GM21526 (cell line): ENCODE measurements around the gene VGF.

Source experiments
- ATAC-seq: cut with Tn5 transposase; IDR thresholded peaks from one replicate; pipeline ENCODE4 v1.9.1; 2021; ENCODE audit warnings: moderate library complexity; ENCODE audit not compliant: unreplicated experiment, low FRiP score

Gene VGF

DNA sequence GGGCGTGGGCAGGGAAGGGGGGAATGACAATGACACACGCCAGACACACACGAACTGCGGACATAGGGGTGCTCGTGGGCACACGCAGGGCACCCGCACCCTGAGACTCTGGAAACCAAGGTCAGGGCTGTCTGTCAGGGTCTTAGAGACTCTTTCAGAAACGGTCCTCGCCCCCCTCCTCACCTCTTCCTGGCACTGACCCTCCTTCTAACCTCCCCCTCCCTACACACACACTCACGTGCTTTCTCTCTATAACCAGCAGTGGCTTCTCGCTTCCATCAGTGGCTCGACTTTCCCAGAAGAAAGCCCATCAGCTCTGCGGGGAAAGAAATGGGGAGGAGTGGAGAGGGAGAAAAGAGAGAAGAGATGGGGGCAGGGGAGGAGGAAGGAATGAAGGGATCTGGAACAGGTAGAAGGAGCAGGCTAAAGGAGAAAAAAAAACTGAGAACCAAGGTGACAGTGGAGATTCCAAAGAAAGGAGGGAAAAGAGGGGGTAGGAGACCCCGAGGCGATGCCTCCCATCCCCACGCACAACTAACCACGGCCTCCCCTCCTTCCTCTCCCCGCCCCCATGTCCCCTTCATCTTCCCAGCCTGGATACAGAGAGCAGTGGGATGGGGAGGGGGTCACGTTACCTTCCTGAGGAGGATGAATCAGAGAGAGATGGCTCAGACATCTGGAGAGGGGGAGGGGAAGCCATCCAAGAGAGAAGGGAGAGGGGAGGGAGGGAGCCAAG, 1.7 kb upstream of the VGF start:
- ATAC-seq = no peak

DNA sequence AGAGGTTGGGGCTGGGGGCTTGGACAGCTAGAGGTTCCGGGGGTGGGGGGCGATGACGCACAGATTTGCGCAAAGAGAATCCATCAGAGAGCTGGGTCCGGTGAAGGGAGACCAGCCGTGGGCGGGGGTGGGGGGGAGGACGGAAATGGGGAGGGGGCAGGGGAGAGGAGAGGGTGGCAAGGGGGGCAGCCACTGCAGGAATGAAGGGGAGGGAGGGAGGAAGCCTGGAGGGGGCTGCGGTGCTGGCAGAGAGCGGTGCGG, 1.2 kb upstream of the VGF start:
- ATAC-seq = no peak

DNA sequence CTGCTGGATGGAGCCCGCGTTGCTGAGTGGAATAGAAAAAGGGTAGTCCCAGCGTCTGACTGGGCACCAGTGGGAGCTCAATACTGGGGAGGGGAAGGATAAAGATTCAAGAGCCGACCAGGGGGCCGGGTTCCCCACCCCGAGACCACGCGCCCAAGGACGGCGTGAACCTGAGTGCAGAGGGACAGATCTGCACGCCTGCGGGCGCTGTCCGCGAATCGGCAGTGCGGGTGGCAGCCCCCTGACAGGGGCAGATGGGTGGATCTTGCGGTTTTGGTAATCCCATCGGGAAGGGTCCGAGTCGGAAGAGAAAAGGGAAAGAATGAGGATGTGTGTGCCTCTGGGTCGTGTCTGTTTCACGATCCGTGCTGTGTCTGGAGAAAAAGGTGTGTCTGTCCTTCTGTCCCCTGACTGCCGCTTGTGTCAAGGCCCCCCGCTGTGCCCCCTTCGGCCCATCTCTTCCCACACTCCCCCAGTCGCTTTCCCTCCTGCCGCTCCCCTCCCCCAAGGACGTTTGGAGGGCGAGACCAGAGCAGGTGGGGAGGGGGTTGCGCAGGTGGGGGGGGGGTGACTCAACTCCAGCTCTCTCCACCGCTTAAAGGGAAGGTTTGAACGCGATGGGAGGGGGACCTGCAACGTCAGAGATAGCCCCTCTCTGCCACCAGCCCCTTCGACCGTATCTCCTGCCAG, 734 bp upstream of the VGF start:
- no peak for ATAC-seq

DNA sequence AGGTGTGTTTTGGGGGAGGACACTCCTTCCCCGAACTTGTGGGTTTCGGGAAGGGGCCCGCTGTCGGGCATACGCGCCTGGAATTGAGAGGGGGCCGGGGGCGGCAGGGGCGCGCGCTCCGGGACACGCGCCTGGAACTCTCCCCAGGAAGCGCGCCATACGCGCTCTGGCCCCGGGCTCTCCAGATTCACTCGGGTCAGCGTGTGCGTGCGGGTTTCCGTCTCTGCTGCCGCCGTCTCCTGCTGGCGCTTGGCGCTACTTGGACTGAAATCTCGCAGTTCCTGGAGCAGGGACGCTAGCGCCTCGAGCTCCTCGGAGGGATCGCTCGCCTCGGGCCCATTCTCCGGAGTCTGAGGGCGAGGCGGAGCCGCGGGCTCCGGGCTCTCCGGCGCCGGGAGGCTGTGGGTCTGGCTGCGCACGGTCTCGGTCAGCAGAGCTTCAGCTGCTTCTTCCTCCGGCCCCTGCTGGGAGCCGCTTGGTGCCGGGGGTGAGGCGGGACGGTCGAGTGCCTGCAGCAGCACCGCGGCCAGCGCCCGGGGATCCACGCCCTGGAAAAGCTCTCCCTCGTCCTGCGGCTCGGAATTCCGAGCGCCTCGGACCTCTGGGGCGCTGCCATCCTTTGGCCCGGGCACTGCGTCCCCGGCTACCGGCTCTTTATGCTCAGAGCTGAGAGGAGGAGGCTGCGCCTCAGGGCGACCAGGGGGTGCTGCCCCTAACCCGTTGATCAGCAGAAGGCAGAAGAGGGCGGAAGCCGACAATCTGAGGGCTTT, 1.1 kb downstream of the VGF start:
- ATAC-seq = no peak

DNA sequence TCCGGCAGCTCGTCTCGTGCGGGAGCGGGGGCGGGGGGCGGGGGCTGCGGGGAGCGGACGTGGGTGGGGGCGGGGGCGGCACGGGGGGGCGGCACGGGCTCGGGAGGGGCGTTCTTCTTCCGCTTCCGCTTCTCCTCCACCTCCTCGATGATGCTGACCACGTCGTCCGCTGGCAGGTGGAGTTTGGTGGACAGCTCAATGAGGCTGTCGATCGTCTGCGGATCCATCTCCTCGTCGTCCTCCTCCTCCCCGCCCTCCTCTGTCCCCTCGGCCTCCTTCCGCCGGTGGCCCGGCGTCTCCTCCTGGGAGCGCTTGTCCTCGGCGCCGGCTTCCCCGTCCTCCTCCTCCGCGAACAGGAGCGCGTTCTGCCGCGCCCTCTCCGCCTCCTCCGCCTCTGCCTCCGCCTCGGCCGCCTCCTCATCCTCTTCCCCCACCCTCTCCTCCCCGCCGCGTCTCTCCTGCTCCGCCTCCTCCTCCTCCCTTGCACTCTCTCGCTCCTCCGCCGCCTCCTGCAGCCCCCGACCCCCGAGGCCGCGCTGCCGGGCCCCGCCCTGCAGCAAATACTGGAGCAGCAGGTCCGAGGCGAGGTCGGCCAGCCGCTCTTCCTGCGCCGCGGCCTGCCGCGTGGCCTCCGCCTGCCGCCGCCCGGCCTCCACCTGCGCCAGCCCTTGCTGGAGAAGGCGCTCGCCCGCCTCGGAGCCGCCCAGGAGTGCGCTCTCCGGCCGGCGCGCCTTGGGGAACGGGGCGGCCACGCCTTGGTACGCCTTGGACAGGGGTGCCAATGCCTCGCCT, 1.9 kb downstream of the VGF start:
- no peak for ATAC-seq

DNA sequence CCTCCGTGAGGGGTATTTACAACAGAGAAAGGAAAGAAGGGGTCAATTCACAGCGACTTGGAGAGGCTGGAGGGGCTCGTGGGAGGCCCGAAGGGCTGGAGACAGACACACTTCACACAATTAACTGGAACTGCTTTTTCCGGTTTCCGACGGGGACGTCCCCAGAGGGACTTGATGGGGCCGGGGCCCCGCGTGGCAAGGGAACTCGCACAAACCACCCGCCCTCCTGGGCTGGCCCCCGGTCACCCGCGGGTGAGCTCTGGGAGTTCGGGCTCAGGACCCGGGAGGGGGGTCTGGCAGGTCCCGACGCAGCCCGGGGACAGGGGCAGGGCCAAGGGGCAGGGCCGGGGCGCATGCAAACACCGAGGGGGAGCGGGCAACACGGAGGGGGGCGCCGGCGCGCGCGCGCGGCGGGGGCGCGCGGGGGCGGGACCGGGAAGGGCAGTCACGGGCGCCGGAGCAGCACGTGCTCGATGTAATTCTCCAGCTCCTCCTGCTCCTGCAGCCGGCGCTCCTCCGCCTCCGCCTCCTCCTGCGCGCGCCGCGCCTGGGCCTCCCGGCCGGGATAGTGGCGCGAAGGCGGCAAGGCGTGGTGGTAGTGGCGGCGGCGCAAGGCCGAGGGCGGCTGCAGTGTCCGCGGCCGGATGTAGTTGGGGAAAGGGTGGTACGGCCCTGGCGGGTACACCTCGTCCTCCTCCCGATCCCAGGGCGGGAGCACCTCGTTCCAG, 2.7 kb downstream of the VGF start:
- ATAC-seq = no peak

DNA sequence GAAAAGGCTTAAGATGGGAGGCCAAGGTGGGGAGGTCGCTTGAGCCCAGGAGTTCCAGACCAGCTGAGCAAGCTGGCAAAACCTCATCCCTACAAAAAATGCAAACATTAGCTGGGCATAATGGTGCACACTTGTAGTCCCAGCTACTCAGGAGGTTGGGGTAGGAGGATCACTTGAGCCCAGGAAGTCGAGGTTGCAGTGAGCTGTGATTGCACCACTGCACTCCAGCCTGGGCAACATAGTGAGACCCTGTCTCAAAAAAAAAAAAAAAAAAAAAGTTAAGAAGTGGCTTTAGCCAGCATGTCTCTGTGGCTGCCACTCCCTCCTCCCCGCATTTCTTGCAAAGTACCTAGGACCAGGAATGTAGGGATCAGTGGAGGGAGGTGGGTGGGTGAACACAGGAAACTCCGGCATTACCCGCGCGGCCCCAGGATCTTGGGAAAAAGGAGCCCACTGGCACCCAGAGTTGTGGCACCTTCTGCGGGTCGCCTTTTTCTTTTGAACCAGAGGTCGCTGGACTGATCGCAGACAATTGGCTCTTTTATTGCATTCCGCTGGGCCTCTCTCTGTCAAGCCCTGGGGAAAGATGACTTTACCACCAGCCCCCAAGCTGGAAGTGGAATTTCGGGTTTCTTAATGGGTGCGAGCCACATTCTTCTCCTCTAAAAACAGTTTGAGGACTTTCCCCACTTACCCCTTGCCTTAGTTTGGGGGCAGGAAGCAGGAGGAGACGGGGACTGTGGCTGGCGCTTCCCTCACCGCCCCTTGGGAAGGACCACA, 3.5 kb downstream of the VGF start:
- ATAC-seq = no peak

DNA sequence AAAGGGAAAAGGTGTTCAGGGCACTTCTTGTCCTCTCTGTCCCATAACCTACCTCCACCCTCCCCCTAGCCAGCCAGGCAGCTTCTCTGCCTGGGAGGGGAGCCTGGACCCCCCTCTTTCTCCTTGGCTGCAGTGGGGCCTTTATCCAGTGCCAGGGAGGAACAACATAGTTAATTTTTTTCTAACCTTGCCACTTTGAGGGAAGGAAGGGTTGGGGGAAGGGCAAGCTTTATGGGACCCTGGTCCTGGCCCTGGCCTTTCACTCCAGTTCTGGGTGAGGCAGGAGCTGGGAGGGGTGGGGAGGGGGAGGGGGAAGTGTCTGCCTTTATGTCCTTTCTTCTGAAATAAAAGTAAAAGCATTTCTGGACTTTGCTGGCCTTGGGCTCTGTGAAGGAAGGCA, 4.5 kb downstream of the VGF start:
- no peak for ATAC-seq

DNA sequence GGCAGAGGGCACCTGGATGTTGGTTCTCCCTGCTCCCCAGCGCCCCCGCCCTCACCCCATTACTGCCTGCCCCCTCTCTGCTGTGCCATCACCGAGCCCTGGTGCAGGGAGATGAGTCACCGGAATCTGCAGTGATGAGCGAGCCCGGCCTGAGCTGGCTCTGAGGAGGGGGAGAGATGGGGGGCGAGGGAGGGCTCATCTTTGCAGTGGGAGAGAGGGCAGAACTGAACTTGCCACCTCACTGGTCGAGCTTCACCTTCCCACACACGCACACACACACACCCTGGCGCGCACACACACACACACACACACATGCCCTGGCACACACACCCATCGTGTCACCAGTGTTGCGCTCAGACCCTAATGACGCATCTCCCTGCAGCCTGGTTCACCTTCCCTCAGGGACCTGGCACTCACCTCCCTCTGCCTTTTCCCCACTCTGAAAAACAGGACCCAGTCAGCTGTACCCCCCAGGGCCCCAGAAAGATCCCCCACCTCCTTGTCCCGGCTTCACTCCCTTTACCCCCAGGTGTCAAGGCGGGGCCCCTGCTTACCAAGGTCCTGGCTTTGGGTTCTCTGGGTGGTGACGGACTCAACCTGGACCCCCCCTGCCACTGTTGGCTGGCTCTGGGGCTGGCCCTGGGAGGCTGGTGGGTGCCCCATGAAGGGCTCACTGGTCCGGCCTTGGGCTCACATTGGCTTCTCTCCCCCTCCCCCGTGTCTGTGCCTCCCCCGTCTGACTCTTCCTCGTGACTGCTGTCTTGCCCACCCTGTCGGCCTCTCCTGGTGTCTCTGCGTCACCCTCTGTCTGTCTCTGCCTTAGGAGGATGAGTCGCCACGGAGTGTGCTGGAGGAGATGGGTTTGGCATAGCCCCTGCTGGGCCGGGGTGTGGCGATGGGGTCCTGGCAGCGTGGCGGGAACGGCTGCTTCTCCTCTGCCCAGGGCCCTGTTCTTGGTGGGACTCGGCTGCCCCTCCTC, 5.4 kb downstream of the VGF start:
- ATAC-seq = no peak

DNA sequence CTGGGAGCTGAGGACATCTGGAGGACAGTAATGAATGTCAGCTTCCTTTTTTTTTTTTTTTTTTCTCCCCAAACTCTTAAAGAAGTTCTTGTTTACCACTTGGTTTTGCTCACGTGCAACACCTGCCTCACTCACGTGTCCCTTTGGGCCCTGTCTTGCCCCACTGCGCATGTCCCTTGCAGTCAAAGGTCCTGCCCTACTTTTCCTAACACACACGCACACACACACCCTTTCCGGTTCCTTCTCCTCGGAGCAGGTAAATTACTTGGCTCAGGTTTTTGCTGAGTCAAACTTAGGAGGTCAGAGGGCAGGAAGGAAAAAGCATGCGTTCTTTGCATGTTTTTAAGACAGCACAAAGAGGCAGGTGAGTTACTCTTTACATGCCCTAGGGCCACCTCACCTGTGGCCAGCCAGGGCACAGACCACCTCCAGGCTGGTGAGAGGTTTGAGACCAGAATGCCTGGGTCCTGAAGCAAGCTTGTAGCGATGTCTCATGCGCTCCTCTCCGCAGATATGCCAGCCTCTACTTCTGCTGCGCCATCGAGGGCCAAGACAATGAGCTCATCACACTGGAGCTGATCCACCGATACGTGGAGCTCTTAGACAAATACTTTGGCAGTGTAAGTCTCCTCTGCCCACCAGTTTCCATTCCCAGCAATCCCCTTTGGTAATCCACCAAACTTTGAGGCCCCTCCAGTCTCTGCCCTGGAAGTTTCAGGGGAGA, 8.3 kb downstream of the VGF start:
- no peak for ATAC-seq

DNA sequence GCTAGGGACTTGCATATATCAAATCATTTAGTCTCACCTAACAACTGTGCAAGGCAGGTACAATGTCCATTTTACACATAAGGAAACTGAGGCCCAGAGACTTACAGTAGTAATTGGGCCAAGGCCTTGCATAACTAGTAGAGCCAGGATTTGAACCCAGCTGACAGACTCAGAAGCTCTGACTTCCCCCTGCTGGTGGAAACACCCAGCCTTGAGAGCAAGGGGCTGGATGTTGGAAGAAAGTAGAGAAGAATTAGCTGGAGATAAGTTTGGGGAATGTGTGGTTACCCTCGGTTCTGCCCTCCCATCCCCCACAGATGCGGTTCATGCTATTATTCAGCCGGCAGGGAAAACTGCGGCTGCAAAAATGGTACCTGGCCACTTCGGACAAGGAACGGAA, 9.1 kb downstream of the VGF start:
- ATAC-seq = no peak

DNA sequence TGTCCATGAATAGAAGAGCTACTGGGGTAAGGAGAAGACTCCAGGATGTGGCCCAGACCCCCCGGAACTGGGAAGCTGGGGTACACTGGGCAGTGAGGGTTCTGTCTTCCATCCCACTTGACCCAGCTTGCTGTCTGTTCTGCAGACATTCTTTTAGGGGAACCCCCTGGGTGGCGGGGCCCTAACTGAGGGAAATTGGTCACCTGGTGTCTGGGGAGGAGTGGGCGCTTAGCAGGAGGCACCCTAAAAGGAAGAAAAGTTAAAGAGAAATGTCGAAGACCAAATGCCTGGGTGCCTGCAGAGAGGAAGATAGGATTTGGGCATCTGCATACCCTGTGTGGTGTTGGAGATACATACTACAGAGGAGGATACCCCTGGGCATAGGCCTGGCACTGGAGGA, 10.1 kb downstream of the VGF start:
- ATAC-seq = no peak

DNA sequence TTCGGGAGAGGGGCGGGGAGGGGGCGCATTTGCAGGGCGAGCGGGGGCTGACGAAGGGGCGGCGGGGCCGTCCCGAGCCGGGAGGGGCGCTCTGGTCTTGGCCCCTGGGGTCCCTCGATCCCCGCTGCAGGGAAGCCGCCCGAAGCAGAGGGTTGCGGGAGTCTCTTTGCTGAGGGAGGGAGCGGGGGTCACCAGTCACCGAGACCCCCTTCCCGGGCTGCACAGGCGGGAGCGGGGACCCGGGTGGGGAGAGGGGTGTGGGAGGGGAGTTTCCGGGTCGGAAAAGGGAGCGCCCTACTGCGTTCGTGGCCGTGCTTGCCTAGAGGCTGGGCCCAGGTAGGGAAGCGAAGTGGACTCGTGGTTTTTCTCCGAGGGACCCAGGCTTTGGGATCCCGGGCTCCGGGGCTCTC, 10.7 kb downstream of the VGF start:
- ATAC-seq = no peak

DNA sequence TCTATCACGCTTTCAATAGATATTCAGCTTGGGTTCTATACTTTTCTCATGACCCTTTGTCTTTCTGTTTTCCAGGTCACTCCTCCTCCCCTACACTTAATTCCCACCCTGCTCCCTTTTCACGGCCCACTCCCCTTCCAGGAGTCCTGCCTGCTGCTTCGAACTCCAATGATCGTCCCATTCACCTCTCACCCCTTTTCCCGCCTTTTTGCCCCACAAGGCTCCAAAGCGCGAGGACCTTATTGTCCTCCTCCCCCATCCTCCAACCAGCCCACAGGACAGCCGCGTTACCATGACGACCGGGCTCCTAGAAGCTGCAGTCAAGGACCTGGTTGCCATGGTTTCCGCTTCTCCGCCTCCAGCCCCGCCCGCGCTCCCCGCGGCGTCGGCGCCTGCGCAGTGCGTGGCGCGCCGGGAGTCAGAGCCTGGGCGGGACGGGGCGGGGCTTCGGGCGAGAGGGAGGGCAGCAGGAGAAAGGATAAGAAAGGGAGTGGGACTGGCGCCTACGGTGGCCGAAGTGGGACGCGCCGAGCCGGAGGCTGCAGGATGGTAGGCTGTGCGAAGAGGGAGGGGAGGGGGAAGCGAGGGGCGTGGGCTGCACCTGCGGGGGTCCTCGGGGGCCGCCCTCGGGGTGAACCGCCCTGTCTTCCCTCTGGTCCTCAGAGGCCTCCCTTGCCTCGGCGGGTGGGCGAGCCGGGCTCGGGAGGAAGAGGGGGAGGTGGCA, 11.2 kb downstream of the VGF start, which contains the start of gene AP1S1:
TSS of gene AP1S1 (plus strand) at position 508 of the 724 bp plus-strand sequence. CDS start at position 547, 39 bp downstream.
- no peak for ATAC-seq

DNA sequence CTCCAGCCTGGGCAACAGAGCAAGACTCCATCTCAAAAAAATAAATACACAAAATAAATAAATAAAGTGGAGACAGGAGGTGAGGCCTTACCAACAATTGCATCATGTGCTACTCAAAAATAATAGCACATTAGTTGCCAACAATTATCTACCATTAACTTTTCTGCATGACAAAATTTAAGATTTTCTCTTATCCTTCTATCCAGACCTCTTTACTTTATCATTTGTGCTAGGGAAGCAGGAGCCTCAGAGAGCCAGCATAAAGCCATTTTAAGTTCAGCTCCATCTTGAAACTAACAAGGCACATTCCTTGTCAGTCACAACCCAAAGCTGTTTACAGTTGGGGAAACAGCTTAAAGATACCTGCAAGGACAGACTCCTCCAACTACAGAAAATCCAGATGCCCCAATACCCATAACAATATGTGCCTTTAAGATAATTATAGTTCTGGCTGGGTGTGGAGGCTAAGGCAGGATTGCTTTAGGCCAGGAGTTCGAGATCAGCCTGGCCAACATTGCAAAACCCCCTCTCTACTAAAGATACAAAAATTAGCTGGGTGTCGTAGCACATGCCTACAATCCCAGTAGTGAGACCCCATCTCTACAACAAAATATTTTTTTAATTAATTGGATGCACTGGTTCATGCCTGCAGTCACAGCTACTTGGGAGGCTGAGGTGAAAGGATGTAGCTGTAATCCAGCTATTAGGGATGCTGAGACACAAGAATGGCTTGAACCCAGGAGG, 13.3 kb downstream of the VGF start:
- ATAC-seq = no peak

DNA sequence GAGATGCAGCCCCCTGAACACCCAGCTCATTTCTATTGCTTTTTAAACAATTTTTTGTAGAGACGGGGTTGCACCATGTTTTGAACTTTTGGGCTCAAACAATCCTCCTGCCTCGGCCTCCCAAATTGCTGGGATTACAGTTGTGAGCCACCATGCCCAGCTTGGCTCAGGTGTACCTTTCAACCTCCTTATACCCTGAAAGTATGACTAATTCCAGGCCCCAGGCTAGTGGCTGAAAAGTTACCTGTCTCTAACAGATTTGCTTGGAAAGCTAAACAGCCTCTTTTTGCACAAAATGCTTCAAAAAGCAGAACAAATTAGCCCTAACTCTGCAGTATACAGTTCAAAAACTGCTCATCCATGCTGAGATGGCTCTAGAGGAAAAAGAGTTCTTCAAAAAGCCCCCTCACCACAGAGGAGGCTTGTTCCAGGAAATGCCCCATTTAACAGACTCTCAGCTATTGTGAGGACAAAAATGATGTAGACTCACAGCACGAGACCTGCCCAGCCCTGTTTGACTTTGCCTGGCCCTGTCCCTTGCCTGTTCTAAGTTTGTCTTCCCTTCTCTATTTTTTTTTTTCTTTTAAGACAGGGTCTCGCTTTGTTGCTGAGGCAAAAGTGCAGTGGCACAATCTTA, 24.5 kb downstream of the VGF start:
- no peak for ATAC-seq
